ENCODE measurements around the gene SPINT1.

Gene SPINT1

GRCh38 chr15:40894681-40895448, 51.0 kb downstream of the SPINT1 start:
- peak; percentile 68 to 69 for DNase-seq

GRCh38 chr15:40899536-40900207, 55.8 kb downstream of the SPINT1 start:
- DNase-seq: no peak

- DNase-seq: no peak
Measured at GRCh38 chr15:40900256-40901052, 56.6 kb downstream of the SPINT1 start.

- DNase-seq: no peak
Measured at GRCh38 chr15:40901053-40901443, 57.2 kb downstream of the SPINT1 start.

GRCh38 chr15:40902605-40903561, 59.0 kb downstream of the SPINT1 start:
- peak in 1 of 2 donors; percentile 69 for DNase-seq

GRCh38 chr15:40904552-40905201, 60.8 kb downstream of the SPINT1 start:
- no peak for DNase-seq

- DNase-seq: peak; percentile 76 to 84
Measured at GRCh38 chr15:40906091-40906990, 62.5 kb downstream of the SPINT1 start.

- peak; percentile 69 to 71 for DNase-seq
Measured at GRCh38 chr15:40906991-40907802, 63.3 kb downstream of the SPINT1 start.

Data from CD4-positive, alpha-beta T cell treated with Interleukin-4 for 1 hour (primary cell).